GM21717 (cell line): ENCODE measurements around the gene GNE.
"Not testable (repeated sequence)": the region's sequence is repeated elsewhere in the genome, so short reads cannot be mapped to it uniquely, and the experiment has no call there.

Source experiments
- ATAC-seq: cut with Tn5 transposase; IDR thresholded peaks from one replicate; pipeline ENCODE4 v1.9.1; 2021; ENCODE audit warnings: mild to moderate bottlenecking, moderate library complexity; ENCODE audit not compliant: unreplicated experiment

Gene GNE

DNA sequence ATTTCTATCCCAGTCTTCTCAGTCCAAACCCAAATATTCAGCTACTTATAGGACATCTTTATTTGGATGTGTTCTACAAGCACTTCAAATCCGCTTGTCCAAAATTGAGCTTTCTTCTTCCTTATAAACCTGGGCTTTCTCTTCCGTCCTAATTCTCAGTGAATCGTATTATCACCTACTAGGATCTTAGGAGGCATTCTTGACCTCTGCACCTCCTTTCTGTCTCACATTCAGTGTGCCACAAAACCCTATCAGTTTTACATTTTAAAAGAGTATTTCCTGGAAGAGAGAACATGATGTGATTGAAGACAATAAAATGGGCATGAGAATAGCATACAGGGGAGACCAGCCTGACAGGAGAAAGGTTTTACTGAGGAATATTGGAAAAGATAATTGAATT lies 16.8 kb upstream of the GNE start:
- no peak for ATAC-seq

DNA sequence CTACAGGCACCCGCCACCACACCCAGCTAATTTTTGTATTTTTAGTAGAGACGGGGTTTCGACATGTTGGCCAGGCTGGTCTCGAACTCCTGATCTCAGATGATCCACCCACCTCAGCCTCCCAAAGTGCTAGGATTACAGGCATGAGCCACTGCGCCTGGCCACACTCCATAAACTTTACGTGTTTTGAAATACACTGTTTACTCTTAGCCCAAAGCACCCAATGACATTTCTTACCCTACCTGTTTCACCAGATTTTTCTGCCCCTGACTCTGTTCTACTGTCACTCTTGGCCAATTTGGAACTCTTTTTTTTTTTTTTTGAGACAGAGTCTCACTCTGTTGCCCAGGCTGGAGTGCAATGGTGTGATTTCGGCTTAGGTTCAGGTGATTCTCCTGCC lies 15.1 kb upstream of the GNE start:
- ATAC-seq = not testable (repeated sequence)

DNA sequence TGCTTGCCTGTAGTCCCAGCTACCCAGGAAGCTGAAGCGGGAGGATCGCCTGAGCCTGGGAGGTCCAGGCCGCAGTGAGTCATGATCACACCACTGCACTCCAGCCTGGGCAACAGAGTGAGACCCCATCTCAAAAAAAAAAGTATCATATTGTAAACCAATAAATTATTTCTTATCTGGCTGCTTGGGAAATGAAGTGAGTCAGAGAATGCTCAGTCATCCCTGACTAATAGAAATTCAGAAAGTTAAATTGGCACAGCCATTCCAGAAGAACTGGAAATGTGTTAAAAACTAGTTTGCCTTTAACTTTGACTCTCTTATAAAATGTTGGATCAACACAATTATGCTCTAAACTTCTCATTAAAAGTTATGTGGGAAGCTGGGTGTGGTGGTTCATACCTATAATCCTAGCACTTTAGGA lies 9.8 kb upstream of the GNE start:
- no peak for ATAC-seq

DNA sequence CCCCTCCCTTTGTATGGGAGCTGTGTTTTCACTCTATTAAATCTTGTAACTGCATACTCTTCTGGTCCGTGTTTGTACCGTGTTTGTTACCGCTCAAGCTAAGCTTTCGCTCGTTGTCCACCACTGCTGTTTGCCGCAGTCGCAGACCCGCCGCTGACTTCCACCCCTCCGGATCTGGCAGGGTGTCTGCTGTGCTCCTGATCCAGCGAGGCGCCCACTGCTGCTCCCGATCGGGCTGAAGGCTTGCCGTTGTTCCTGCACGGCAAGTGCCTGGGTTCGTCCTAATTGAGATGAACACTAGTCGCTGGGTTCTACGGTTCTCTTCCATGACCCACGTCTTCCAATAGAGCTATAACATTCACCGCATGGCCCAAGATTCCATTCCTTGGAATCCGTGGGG lies 6.6 kb upstream of the GNE start:
- ATAC-seq = no peak

DNA sequence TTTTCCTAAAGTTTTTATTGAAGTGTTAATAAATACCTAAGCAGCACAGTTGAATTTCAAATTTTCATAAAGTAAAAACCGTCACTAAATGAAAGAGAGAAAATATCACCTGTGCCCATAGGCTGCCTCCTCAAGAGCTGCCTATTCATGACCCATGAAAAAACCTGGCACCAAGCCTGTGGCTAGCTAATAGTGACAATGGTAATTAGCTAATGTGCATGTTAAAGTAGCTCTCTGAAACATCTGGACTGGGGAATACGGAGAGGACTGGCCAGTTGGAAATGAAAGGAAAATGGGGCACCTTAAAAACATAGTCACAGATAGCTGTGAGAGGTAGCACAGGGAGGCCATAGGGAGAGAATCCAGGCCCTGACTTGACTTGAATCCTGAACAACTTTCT lies 5.4 kb upstream of the GNE start:
- no peak for ATAC-seq

DNA sequence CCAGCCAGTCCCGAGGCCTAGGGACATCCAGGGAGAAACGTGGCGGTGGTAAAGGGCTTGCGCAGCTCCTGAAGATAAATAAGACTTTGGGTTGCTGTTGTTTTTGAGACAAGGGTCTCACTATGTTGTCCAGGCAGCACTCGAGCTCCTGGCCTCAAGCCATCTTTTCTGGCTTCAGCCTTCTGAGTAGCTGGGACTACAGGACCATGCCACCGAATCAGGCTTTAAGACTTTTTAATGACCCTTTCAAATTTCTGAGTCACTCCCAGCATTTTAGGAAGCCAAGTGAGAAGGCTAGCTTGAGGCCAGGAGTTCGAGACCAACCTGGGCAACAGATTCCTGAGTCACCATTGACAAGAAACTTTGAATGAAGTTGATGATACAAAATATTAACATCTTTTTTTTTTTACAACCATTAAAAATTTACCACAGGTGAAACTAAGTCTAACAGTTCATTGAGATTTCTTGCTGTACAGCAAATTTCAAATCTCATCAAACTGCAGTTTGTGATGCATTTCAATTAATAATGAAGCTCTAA lies 817 bp upstream of the GNE start:
- ATAC-seq = no peak

DNA sequence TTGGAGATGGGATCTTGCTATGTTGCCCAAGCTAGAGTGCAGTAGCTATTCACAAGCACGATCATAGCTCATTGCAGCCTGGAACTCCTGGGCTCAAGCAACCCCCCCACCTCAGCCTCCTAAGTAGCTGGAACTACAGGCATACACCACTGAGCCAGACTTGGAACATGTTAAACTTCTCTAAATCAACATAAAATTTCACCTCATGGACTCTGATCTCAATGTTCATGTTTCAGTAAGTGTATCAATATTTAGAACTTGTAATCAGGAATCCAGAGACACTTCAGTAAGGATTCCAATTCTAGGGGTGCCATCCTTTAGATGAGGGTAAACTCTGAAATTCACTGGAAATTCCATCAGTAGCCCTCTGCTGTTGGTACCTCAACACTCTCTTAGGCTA lies 6.8 kb downstream of the GNE start:
- ATAC-seq = no peak

DNA sequence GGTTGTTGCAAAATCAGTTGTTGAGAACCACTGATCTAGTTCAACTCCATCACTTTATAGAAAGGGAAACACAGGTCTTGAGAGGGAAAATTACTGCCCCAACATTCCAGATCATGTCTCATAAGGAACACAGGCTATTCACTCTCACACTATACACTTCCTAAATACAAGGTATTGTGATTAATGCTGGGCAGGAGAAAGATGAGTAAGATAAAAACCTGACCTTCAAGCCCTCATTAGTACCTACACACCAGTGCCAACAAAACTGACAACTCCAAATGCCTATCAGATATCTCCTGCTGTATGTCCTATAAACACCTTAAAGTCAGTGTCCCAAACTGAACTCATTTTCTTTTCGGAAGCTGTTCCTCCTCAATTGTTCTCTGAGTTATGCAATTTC lies 8.2 kb downstream of the GNE start:
- ATAC-seq = no peak

DNA sequence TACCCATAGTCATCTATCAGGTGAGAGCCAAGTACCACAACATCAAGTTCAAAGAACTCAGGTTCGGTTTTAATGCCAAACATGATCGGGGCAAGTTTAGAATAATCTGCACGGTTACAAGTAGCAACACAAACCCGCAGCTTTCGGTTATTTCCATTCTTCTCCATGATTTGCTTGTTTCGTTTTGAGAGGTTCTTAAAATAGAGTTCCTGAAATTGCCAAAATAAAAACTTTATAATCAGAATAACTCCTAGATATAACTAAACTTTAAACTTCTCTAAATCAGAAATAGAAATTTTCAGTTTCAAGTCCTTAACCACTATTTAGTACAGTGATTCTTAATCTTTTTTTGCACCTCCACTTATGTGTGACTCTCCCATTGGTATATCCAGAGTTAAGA lies 9.1 kb downstream of the GNE start:
- ATAC-seq = no peak

DNA sequence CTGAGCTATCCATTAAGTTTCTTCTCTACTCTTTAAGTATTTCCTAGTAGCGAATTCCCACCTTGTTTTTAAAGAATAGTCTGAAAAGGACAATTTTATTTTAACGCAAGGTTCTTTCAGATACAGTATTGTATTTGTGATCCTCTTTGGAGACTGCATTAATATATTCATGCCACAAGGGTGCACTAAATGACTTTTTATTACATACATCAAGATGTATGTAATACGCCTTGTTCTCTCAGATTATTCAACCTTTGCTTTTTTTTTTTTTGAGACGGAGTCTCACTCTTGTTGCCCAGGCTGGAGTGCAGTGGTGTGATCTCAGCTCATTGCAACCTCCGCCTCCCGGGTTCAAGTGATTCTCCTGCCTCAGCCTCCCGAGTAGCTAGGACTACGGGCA lies 10.2 kb downstream of the GNE start:
- not testable (repeated sequence) for ATAC-seq

DNA sequence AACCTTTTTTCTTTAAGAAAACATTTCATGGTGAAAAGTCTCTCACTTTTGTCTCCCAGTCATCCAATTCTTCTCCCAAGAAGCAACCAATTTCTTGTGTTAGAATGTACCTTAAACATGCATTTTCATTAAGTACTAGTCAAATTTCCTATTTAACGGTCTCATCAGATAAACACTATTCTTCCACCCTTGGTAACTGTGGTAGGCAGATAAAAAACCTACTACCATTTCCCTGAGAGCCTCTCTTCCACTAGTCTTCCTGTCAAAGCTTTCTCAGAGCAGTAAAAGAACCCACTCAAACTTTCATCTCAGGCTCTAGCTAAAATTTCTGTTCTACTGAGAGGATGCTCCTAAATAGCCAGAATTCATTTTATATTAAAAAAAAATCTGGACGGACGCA lies 10.9 kb downstream of the GNE start:
- no peak for ATAC-seq

DNA sequence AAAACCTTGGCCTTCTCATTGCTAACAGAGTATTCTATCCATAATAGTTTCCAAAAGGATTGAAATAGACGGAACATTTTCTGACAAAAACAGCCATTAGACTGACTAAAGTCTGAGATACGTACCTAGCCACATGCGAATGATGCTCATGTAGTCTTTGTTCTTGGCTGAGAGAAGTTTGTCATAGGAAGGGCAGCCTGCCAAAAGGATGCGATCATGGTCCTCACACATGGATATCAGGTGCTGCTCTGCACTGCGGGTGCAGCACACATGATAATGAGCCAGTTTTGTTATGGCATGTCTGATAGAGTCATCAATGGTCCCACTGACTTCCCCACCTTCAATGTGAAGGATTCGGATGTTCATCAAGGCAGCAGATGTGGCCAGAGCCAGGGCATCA lies 12.3 kb downstream of the GNE start:
- ATAC-seq = no peak

DNA sequence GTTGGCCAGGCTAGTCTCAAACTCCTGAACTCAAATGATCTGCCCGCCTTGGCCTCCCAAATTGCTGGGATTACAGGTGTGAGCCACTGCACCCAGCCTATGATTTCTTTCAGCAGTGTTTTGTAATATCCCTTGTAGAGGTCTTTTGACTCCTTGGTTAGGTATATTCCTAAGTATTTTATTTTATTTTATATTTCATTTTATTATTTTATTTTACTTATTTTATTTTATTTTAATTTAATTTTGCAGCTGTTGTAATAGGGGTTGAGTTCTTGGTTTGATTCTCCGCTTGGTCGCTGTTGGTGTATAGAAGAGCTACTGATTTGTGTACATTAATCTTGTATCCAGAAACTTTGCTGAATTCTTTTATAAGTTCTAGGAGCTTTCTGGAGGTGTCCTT lies 18.6 kb downstream of the GNE start:
- ATAC-seq = not testable (repeated sequence)

DNA sequence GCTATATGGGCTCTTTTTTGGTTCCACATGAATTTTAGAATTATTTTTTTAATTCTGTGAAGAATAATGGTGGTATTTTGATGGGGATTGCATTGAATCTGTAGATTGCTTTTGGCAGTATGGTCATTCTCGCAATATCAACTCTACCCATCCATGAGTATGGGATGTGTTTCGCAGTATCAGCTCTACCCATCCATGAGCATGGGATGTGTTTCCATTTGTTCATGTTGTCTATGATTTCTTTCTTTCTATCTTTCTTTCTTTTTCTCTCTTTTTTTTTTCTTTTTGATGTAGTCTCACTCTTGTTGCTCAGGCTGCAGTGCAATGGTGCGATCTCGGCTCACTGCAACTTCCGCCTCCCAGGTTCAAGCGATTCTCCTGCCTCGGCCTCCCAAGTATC lies 19.0 kb downstream of the GNE start:
- ATAC-seq = not testable (repeated sequence)

DNA sequence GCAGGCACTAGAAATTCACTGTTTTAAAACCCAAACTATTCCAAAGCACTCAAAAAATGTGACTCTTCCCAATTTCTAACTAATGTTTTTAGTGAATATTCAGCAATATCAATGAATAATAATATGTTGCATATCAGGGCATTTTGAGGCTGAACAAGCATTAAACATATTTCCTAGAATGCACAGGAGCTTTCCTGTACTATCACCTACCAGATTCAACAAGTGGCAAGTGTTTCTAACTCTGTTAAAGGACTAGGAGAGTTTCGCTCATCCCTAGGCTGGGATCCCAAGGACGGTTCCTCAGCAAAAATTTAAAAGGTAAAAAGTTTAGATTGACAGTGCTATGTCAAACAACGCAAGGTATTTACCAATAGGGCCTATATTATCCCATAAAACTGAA lies 21.0 kb downstream of the GNE start:
- no peak for ATAC-seq

DNA sequence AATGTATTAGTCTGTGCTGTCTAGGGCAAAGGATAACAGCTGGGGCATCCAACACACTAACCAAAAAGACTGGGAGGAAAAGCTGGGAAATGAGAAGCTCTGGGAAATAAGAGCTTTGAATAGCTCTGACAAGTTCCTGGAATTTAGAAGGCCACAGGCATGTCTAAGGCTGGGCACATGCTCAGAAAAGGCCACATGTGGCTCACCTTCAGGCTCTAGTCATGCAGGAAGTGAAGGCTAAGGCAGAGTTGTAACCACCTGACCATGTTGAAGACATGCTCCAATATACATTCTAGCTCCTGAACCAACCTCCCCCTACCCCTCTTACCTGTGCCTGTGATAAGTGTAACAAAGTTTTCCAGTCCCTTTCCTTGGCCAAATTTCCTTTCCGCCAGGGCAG lies 35.8 kb downstream of the GNE start:
- no peak for ATAC-seq

DNA sequence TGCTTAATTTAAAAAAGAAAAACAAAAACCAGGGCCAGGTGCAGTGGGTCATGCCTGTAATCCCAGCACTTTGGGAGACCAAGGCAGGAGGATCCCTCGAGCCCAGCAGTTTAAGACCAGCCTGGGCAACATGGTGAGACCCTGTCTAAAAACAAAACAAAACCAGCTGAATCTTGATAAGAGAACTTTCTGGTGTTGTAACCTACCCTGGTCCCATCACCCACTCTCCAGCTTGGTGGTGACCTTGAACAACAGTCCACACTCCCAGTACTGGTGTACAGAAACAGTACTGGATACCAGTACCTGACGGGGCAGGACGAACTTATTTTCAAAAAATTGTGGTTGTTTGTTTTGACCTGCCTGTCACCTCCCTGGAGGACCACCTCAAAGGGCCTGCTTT lies 36.6 kb downstream of the GNE start:
- ATAC-seq = no peak

DNA sequence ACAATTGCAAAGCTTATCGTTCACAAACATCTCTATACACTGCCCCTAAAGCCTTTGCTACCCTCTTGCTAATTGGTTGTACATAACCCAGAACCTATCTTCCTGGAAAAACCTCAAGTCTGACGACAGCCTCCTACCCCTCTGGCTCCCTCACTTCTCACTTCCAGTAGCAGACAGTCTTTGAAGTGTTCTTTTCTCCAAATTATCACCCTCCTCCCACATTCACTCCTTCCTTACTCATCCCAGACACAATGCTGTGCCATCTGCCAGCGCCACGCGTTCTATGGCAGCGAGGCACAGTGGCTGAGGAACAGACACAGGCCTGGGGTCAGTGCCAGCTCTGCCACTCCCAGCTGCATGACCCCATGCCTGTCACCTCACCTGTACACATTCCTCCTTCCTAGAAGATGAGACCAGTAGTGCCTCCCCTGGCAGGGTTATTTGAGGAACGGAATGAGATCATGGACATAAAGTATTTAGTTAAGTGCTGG lies 39.8 kb downstream of the GNE start:
- ATAC-seq = no peak

DNA sequence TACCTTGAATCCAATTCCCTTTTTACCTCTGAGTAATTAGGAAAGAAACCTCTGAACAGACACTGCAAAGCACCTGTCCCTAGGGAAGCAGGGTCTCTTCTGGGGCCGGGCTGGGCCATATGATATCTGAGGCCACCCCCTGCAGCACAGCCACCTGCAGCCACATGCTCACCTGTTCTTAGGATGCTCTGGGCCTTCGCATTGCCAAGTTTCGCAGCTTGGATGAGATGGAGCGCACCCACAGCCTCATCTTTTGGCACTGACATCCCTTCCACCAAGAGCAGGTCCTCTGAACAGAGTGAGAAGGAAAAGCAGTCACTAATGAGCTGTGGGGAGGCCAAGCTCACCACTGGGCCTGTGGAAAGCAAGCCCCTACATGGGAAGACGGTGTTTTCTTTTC lies 40.2 kb downstream of the GNE start:
- ATAC-seq = no peak

DNA sequence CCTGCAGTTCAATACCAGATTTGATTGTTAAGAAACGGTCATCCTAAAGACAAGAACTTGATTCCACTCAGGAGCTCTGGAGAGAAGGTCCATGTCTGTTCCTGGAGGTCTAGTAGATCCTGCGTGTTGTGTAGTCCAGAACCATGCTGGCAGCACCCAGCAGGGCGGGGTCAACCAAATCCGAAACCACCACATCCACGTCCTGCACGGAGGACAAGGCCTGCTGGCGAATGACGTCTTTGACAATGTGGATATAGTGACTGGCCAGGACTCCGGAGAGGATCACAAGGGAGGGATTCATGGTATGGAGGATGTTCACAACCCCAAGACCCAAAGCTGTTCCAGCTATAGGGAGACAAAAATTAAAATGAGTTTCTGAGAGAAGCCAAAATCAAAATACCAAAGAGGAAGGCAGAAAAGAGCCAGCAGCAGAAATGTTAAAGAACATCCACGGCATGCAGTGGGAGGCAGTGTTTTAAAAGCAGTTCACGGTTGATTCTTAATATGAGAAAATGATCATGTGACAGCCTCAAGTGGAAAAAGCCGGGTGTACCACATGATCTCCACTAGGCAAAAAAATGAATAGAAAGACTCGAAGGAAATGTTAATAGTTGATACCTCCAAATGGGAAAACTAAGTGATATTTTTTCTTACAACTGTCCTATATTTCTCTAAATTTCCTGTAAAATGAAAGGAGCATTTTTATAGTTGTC lies 40.8 kb downstream of the GNE start:
- ATAC-seq = no peak

DNA sequence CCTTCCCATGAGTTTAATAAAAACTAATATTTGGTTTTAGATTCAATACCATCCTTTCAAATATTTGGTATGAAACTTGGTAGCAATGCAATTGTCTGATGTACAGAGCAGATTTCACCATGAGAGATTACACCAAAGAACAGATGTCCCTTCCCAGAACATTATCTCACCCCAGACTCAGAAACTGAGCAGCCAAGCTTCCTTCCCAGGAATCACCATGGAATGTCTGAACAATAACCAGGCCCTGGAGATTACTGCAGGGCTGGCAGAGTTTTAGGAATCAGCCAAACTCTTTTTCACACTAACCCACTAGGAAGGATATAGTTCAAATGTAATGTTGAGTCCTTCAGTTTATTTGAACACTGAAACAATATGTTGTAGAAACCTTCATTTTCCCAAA lies 43.7 kb downstream of the GNE start:
- no peak for ATAC-seq

DNA sequence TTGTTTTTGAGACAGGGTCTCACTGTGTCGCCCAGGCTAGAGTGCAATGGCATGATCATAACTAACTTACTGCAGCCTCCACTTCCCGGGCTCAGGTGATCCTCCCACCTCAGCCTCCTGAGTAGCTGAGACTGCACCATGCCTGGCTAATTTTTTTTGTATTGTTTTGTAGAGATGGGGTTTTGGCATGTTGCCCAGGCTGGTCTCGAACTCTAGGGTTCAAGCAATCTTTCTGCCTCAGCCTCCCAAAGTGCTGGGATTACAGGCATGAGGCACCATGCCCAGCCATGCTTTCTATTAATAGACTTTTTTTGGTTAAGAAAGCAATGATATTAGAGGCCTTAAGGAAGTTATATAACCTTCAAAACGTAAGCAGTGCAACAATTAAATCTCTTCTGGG lies 44.3 kb downstream of the GNE start:
- ATAC-seq = no peak

DNA sequence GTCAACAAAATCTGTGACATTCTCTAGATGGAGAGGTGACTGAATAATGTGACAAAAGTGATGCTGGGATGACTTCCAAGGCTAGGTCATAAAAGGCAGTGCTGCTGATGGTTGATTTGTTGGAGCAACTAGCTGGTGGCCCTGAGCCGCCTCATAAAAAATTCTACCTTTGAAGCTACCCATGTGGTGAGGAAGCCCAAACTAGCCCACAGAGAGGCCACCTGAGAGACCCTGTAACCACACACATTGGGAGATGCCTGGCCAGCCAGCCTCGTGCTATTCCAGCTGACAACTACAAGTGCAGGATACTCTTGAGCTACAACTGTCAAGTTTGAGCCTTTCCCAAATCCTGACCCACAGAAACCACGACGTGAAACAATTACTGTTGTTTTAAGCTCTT lies 44.9 kb downstream of the GNE start:
- no peak for ATAC-seq
